ENCODE results near the gene FOXK1. TPM values are rescaled to one million over a fixed set of nuclear protein-coding genes. Genes with fewer than 3 reads are reported as not detected.

FOXK1 gene
- total and polyA plus RNA-seq, 9 of the 15 experiments (the other 6 are each of a cell fraction or from before 2014, with no cell fraction given), result 0.32 to 45.5 (median 8.1) TPM

DNA sequence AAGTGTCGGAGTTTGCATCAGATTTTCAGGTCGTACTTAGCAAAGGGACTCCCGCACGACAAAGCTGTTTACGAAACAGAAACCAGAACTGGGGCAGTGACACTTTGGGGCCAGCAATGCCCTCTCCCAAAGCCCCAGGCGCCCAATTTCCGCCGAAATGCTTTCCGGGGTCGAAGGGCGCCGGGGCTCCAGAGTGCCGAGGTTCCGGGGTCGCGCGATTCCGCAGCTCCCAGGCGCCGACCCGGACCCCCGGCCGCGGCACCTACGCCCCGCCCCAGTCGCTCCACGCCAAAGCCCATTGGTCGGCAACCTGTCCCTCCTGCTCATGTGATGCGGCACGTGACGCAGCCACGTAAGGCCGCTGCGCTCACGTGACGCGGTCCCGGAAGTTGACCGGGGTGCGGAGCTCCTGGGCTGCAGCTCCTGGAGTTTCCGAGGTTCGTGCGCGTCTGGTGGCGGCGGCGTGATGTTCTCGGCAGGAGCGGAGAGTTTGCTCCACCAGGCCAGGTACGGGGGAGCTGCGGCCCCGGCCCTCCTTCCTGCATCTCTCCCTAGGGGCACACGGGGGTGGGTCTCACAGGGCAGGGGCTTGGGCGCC lies 93.3 kb downstream of the FOXK1 start, which contains the start of gene AP5Z1 (continued):
- TF ChIP-seq, protein P1, sequence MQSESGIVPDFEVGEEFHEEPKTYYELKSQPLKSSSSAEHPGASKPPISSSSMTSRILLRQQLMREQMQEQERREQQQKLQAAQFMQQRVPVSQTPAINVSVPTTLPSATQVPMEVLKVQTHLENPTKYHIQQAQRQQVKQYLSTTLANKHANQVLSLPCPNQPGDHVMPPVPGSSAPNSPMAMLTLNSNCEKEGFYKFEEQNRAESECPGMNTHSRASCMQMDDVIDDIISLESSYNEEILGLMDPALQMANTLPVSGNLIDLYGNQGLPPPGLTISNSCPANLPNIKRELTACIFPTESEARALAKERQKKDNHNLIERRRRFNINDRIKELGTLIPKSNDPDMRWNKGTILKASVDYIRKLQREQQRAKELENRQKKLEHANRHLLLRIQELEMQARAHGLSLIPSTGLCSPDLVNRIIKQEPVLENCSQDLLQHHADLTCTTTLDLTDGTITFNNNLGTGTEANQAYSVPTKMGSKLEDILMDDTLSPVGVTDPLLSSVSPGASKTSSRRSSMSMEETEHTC (IDR thresholded peaks at IDR 0.05), result peak; percentile 96
- TF ChIP-seq GABPA (tag; conservative IDR thresholded peaks at IDR 0.05; ENCODE audit: low read depth), result peak; percentile 94
- peak; percentile 50; the same call in 1 of the 2 replicates for TF ChIP-seq RHOXF2B (CRISPR knock-in tag; conservative IDR thresholded peaks at IDR 0.05)
- no peak for TF ChIP-seq SLC30A9 (CRISPR knock-in tag; IDR thresholded peaks at IDR 0.05)
- TF ChIP-seq NR2C2 (CRISPR knock-in tag; IDR thresholded peaks at IDR 0.05), result peak; percentile 90
- TF ChIP-seq NR2C2 (tag; IDR thresholded peaks at IDR 0.05), result peak; percentile 99
- TF ChIP-seq GATA2 (CRISPR knock-in tag; IDR thresholded peaks at IDR 0.05), result no peak
- TF ChIP-seq, protein P2, sequence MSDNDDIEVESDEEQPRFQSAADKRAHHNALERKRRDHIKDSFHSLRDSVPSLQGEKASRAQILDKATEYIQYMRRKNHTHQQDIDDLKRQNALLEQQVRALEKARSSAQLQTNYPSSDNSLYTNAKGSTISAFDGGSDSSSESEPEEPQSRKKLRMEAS (CRISPR knock-in tag; IDR thresholded peaks at IDR 0.05), result peak; percentile 70
- peak; percentile 91 for TF ChIP-seq EP400 (IDR thresholded peaks at IDR 0.05)
- peak; percentile 30; the same call in 1 of the 2 replicates for TF ChIP-seq EGR1 (conservative IDR thresholded peaks at IDR 0.05)
- TF ChIP-seq ZBTB17 (CRISPR knock-in tag; IDR thresholded peaks at IDR 0.05), result 0 out of 2 replicates have a peak, but pooled peaks have one; percentile 48
- TF ChIP-seq, protein P3, sequence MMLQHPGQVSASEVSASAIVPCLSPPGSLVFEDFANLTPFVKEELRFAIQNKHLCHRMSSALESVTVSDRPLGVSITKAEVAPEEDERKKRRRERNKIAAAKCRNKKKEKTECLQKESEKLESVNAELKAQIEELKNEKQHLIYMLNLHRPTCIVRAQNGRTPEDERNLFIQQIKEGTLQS (IDR thresholded peaks at IDR 0.05), result peak; percentile 70
- TF ChIP-seq, protein P3 (CRISPR knock-in tag; conservative IDR thresholded peaks at IDR 0.05), result 0 out of 2 replicates have a peak, but pooled peaks have one; percentile 43
- TF ChIP-seq CXXC5 (CRISPR knock-in tag; IDR thresholded peaks at IDR 0.05), result peak; percentile 100
- peak; percentile 97 for TF ChIP-seq SREBF1 (IDR thresholded peaks at IDR 0.05; ENCODE audit: borderline replicate concordance, low read depth, low read length)
- no peak for TF ChIP-seq HDGF (IDR thresholded peaks at IDR 0.05)
- TF ChIP-seq HMGN3 (IDR thresholded peaks at IDR 0.05; ENCODE audit: borderline replicate concordance, extremely low read depth, insufficient read length, low read depth, low read length), result peak; percentile 84
- TF ChIP-seq RB1 (IDR thresholded peaks at IDR 0.05; ENCODE audit: low read depth), result peak; percentile 85
- TF ChIP-seq TCF7 (IDR thresholded peaks at IDR 0.05; ENCODE audit: borderline replicate concordance), result peak; percentile 56; the same call in 1 of the 2 replicates
- TF ChIP-seq CBX3 (IDR thresholded peaks at IDR 0.05; ENCODE audit: borderline replicate concordance in 1 of 2, low read length in 2 of 2), result peak in 1 of 2 experiments; percentile 33; a peak in 1 of 3 replicates
- no peak for TF ChIP-seq TCFL5 (CRISPR knock-in tag; conservative IDR thresholded peaks at IDR 0.05)
- peak; percentile 73 for TF ChIP-seq POLR2B (IDR thresholded peaks at IDR 0.05; ENCODE audit: low read depth, partially characterized antibody)
- no peak for TF ChIP-seq ILF3 (IDR thresholded peaks at IDR 0.05; ENCODE audit: borderline replicate concordance)
- no peak for TF ChIP-seq ATF1 (CRISPR knock-in tag; IDR thresholded peaks at IDR 0.05)
- peak; percentile 97 for TF ChIP-seq ATF1 (tag; IDR thresholded peaks at IDR 0.05)
- TF ChIP-seq SP2 (IDR thresholded peaks at IDR 0.05; ENCODE audit: extremely low read depth, low read depth, low read length, poor library complexity, severe bottlenecking), result peak; percentile 66
- TF ChIP-seq MTF1 (CRISPR knock-in tag; IDR thresholded peaks at IDR 0.05; ENCODE audit: borderline replicate concordance), result no peak
- peak; percentile 12 for TF ChIP-seq SMAD1 (IDR thresholded peaks at IDR 0.05; ENCODE audit: low read depth, low read length, partially characterized antibody)

Data from K562 (cell line).